ENCODE measurements around the gene SMIM44.

SMIM44 gene

DNA sequence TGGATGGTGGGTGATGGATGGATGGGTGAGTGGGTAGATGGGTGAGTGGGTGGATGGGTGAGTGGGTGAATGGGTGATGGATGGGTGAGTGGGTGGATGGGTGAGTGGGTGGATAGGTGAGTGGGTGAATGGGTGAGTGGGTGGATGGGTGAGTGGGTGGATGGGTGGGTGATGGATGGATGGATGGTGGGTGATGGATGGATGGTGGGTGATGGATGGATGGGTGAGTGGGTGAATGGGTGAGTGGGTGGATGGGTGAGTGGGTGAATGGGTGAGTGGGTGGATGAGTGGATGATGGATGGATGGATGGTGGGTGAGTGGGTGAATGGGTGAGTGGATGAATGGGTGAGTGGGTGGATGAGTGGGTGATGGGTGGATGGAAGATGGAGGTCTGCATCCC, 5.7 kb downstream of the SMIM44 start:
- no peak for DNase-seq (ENCODE audit: low read depth in 2 of 2)

DNA sequence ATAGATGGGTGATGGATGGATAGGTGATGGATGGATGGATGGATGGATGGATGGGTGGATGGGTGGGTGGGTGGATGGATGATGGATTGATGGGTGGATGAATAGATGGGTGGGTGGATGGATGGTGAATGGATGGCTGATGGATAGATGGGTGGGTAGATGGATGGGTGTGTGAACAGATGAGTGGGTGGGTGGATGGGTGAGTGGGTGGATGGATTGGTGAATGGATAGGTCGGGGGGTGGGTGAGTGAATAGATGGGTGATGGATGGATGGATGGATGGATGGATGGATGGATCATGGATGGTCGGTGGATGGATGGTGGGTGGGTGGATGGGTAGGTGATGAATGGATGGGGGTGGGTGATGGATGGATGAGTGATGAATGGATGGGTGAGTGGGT, 6.4 kb downstream of the SMIM44 start:
- no peak for DNase-seq (ENCODE audit: low read depth in 2 of 2)

DNA sequence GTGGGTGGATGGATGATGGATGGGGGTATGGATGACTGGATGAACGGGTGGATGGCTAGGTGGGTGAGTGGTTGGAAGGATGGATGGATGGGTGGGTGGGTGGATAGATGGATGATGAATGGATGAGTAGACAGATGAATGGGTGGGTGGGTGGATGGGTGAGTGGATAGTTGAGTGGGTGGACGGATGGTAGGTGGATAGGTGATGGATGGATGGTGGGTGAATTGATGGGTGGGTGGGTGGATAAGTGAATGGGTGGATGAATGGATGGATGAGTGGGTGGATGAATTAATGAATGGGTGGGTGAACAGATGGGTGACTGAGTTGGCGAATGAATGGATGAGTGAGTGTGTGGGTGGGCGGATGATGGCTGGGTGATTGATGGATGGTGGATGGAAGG, 7.8 kb downstream of the SMIM44 start:
- no peak for DNase-seq (ENCODE audit: low read depth in 2 of 2)

DNA sequence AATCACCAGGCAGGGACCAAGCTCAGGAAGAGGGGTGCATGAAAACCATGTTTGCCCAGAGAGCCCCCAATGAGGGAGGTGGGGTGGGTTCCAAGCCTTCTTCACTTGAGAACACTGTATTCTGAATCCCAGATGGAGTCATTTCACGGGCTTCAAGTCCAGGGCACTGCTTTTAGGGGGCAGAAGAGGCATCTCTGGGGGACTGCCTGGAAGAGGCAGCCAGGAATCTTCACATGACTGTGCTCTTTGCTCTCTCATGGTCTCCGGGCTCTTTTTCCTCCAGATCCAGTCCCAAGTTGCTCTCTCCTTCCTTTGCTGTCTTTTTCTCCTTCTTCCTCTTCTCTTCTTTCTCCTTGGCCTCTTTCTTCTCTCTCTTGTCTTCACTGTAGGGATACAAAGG, 8.6 kb downstream of the SMIM44 start:
- DNase-seq (ENCODE audit: low read depth in 2 of 2): no peak

DNA sequence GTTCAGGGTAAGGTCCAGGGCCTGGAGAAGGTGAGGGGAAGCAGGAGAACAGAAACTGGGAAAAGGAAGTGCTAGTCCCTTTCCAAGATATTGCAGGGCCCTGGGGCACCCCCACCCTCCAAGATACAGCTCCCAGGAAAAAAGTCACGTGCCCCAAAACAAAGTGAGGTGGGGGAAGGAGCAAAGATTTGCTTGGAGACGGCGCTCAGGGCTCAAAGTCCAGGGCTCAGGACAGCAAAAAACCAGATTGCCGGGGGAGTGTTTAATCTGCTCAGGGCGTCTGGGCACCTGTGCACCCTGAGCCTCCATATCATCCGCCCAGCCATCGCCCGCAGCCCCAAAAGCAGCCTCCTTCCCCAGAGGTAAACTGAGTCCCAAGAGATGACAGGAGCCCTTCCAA, 9.2 kb downstream of the SMIM44 start:
- no peak for DNase-seq (ENCODE audit: low read depth in 2 of 2)

DNA sequence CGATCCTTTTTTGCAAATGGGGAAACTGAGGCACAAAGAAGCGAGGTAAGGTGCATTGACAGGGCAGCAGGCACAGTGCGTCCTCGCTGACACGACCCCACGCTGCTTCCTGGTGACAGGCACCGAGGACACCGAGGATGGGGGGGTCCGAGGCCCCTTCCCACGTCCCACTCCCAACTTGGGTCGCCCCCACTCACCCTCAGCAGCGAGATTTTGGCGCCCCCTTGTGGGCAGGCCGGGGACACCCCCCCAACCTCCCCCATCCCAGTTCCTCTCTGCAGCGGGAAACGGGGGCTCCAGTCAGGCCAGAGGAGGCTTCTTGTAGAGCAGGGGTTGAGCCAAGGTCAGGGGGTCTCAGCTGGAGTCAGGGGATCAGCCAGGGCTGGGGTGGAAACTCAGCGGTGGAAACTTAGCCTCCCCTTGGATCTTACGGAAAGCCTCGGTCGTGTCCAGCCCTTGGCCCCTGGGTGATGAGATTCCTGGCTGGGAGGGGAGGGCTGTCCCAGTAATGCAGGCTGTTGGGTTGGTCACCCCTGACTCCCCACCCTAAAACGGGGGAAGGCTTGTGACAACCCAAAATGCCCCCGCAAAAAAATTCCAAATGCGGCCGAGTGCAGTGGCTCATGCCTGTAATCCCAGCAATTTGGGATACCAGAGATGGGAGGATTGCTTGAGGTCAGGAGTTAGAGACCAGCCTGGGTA, 11.1 kb downstream of the SMIM44 start:
- DNase-seq (ENCODE audit: low read depth in 2 of 2): peak in 1 of 2 experiments; percentile 45

DNA sequence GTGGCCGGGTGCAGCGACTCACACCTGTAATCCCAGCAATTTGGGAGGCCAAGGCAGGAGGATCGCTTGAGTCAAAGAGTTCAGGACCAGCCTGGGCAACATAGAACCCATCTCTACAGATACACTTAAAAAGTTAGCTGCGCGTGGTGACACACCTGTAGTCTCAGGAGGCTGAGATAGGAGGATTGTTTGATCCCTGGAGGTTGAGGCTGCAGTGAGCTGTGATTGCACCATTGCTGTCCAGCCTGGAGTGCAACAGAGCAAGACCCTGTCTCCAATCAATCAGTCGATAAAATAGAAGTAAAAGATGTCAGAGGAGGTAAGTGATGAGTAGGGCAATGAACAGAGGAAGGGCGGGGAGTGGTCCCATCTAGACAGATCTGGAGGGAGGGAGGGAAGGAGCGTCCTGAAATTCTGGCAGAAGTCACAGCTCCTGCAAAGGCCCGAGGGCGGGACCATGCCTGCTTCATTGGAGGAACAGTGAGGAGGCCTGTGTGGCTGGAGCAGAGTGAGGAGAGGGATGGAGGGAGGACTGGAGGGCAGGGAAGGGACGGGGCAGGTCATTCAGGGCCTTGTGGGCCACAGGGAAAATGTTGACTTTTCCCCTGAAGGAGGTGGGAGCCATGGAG, 12.6 kb downstream of the SMIM44 start:
- DNase-seq (ENCODE audit: low read depth in 2 of 2): no peak

DNA sequence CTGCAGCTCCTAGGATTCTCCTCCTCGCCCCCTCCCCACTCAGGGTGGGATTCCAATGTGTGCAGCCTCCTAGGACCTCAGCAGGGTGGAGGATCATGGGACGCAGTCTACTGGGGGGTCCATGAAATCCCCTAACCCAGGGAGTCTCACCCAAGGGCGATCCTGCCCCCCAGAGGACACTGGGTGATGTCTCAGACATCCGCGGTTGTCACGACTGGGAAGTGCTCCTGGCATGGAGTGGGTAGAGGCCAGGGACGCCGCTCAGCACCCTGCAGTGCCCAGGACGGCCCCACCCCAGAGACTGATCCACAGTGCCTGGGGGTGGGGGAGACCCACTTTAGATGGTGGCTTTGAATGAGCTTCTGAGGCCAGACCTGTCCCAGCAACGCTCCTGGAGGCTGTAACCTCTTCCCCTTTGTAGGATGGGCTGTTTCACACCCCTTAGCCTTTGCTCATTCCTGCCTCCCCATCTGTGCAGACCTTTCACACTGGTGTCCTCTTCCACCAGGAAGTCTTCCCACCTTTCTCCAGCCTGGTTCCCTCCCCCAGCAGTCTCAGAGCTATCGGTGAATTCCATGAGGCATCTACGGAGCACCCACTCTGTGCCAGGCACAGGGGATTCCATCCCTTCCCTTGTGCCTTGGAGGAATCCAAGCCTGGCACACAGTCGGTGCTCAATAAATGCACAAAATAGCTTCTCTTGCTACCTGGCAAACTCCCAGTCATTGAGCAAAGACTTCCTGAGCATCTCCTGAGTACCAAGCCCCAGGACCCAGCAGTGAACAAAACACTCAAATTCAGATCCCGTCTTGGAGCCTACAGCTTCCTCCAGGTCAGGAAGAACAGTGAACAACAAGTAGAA, 13.4 kb downstream of the SMIM44 start:
- DNase-seq (ENCODE audit: low read depth in 2 of 2): no peak

DNA sequence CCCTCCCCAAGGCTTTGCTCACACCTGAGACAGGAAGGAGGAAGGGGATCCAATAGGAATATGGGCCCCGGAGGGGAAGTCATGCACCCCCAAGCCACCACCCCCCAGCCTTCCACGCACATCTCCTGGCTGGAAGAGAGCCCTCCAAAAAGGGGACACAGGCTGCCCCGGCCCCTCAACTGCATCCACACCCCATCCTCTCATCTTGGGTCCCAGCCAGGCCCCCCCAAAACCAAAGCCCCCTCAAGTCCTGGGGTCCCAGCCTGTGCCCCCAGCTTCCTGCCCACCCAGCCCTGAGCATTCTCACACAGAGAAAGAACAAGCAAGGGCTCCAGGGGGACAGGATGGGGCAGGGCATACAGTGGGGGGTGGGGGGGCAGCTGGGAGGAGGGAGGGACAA, 15.0 kb downstream of the SMIM44 start:
- no peak for DNase-seq (ENCODE audit: low read depth in 2 of 2)

DNA sequence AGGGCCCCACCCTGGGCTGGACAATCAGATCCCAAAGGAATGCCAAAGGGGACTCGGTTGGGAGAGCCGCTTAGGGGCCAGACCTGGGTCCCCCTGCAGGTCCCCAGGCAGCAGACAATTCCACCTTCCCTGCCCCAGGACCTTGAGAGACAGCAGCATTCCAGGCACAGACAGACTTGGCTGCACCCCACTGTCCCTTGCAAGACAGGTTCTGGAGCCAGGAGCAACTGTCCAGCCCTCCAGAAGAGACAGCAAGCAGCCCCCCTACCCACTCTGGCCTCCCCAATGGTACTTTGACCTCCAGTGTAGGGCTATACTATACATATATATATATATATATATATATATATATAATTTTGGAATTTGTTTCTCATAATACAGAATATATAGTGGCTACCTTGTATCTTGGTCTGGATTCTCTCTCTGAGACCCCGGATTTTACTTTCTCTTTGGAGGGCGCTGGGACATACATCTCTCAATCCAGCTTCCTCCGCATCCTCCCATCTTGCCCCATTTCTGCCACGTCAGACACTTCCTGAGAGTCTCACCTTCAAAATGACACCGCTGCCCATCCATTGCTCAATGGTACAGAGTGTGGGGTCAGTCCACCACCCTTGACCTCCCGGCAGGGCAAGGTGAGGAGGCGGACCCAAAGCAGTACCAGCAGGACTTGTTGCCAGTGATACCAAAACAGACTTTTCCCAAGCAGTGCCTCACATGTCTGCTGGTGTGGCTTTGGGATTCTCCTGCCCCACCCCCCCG, 15.6 kb downstream of the SMIM44 start:
- no peak for DNase-seq (ENCODE audit: low read depth in 2 of 2)

DNA sequence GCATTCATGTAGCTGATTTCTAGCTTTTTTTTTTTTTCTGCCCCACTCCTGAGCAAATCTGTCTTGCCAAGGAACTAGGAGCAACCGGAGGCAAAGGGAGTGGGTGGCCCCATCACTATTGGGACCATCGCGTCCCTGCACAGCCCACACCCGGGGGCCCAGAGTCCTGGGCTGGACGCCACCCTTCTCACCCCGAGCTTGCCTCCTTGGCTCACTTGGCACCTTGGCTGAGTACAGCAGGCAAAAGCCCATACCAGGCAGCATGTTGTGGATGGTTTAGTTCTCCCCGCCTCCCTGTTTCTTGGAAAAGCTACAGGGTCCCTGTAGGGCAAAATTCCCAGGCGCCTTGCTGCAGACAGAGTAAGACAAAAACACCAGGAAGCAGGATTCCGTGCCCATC, 16.6 kb downstream of the SMIM44 start:
- no peak for DNase-seq (ENCODE audit: low read depth in 2 of 2)

DNA sequence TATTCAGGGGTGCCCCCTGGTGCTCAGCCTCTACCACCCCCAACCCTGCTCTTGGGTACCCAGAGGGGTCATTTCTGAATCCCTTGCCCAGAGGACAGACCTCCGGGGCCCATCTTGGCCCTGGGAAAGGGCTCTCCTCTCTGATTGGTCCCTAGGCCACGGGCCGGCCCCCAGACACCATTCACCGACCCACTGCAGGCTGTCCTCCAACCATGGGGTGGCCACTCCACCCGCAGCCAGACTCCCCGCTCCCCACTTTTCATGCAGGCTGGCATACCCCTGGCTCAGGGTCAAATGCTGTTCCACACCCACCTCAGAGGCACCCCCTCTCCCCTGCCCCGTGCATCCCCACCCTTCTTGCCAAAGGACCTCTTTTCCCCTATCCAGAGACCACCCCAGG, 17.7 kb downstream of the SMIM44 start:
- no peak for DNase-seq (ENCODE audit: low read depth in 2 of 2)

DNA sequence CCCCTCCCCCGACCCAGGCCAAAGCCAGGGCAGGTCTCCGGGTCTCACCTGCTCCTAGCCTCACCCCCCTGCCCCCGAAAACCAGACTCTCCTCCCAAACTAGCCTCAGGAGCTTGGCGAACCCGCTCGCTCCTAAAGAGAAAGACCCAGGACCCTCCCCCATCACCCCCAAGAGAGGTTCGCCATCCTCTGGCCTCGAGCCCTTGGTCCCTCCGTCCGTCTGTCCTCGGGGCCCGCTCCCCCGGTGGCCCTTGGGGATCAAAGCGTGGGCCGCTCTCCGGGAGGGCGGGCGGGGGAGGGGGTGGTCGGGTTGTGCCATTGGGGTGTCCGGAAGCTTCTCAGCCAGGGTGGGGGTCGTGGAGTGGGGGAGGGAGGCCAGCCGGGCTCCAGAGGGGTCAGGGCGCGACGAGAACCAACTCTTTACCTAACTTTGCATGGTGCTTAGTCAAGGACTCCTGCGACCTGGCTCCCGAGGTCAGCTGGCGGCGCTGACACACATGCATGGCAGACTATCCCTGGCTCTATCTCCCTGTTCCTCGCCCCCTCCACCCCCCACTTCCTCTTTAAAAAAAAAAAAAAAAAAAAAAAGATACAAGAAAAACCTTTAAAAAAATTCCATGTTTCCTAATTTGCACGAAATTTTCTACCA, 18.5 kb downstream of the SMIM44 start:
- DNase-seq (ENCODE audit: low read depth in 2 of 2): no peak

DNA sequence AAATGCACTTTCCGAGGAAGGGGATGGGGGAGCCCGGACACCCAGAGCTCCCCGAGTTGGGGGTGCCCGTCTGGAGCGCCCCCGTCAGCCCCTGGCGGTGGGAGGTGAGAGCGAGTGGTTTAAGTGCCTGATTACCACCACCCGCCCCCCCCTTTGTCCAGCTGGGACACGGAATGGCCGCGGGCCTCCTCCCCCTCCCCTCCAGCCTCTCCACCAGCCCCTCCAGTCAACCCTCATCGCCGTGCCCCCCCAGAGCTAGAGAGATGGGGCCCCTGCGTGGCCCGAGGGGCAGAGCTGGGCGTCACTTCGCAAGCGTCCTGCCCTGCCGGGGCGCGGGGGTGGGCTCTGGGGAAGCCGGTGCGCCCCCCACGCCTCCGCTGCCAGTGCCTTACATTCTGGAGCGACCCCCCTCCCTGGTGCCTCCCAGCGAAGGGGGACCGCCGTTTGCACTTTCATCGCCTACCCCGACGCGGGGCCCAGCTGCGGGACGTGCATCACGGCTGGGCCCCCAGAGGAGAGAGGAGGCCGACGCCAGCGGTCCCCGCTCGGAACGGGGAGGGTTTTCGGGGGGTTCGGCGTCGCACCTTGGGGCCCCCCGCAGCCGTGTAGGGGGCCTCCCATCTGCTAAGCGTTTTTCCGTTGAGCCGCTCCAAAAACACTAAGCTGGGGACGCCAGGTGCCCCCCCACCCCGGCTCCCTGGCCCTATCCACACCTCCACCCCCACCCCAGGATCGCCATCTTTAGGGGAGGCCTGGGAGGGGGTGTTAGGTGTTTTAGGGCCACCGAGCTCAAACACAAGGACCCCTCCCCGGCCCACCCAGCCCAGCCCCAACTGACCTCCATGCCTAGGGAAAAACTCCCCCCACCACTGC, 19.3 kb downstream of the SMIM44 start:
- DNase-seq (ENCODE audit: low read depth in 2 of 2): no peak

DNA sequence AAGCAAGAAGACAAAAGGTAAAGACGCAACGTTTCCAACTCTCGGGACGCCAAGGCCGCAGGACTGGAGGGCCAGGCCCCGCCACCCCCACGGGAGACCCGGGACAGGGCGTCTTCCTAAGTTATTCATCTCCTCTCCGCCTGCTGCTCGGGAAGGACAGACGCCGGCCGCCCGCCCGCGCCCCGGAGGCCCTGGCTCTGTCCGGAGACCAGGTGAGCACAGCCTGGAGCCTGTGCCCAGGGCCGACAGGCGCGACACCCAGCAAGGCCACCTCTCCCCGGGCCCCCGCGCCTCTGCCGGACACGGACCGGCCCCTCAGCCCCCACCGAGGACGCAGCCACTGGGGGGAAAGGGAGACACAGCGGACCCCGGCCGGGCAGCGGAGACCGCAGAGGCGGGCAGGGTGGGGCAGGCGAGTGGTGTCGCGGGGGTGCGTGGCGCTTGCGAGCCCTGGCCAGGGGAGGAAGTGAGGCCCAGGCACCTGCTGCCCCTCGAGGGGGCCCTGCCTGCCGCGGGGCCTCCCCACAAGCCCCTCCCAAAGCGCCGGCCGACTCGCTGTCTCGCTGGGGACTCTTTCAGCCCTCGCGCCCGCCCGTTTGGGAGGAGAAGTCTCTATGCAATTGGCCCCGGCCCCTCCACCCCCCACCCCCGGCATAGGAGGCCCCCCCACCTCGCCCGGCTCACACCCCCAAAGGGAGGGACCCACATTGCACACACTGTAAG, 20.1 kb downstream of the SMIM44 start:
- DNase-seq (ENCODE audit: low read depth in 2 of 2): no peak

DNA sequence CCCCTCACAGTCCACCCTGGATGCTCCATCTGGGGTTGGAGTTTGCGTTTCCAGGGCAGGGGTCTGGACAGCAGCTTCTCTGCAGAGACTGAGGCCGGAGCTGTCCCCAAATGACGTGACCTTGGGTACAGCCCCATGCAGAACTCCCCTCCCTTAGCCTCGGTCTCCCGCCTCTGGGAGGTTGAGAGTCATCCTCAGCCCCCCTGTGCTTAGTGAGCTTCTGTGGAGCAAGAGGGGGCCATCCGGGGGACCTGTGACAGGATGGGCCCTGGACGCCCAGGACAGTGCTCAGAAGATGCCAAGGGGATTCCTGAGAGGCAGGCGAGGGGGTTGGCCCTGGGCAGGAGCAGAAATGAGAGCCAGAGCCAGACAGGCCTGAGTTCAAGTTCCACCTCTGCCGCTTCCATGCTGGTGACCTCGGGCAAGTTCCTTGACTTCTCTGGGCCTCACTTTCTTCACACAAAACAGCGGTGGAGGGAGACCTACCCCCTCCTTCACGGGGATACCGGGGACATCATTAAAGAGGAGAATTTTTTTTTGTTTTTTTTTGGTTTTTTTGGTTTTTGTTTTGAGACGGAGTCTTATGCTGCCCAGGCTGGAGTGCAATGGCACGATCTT, 23.2 kb downstream of the SMIM44 start:
- DNase-seq (ENCODE audit: low read depth in 2 of 2): no peak

DNA sequence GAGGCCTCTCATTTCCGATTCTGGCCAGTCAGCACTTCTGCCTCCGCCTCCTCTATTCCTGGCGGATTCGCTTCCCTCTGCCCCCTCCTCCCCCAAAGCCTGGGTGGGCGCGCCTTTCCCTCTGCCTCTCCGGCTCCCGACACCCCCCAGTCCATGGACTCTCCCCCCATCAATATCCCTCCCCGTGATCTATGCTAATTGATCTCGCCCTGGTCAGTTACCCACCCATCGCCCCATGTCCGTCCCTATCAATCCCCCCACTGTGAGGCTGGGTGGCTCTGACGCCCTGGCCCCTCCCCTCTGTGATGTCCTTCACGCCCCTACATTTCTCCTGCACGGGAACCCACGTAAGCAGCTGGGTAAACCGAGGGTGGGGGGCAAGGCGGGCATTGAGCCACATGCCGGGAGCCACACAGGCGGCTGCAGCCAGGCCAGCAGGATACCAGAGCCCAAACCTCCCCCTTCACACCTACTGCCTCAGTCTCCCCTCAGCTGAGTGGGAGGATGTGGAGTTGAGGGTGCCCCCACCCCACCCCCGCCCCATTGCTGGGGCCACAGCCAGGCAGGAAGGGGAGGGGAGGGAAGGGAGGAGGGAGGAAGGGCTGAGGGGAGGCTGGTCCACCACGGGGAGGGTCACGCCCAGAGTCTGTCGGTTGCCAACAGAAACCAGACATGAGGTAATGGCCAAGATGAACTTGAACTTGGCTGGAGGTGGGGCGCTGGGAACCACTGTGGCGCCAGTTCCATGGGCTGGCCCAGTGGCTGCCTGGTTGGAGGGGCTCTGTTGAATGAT, 24.0 kb downstream of the SMIM44 start:
- DNase-seq (ENCODE audit: low read depth in 2 of 2): no peak

DNA sequence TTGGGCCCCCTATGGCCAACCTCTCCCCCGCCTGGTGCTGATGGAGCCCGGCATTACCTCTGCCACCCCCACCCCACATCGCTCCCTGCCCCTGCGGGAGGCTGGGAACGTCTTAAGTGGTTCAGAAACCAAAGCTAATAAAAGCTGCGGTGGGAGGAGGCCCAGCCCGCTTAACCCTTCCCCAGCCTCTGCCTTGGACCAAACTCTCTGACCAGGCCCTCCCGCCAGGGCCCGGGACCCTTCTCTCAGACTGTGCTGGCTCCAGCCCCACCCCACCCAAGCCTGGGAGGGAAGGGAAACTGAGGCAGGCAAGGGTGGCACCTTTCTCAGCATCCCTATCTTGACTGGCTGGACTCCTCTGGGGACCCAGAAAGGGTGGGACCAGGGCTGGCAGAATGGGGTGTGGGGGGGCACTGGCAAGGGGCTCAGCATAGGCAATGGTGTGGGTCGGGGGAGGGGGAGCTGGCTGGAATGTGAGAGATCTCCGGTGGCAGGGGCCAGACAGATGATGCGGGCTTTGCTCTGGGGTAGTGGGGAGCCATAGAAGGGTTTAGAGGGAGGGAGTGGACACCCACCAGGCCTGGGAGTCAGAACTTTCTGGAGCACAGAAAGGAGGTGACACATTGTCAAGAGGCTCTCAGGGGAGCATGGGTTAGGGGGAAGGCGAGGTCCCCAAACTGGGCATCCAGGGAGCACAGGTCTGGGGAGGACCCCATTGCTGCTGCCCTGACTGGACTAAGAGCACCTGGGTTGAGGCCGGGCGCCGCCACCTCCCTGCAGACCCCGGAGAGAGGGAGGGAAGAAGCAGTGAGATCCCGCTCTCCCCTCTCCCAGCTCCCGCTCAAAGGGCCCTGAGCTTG, 24.8 kb downstream of the SMIM44 start:
- no peak for DNase-seq (ENCODE audit: low read depth in 2 of 2)

All from stimulated activated CD4-positive, alpha-beta T cell treated with anti-CD3 and anti-CD28 coated beads, Interleukin-12 subunit alpha, Interleukin-12 subunit beta, amount 100 ng/mL, for 24 hours (primary cell).